PC-3 (cell line): ENCODE results near the gene AFAP1L2.

Source experiments
- EZH2 ChIP-seq: fragments of 300-600 bp; sonication (generic); IDR thresholded peaks from one replicate; pipeline ENCODE4 v1.6.1; 2017; ENCODE audit warnings: antibody characterized with exemption, mild to moderate bottlenecking, low read length; ENCODE audit not compliant: unreplicated experiment
- TF ChIP-seq, protein P1 (sequence below): fragments of 300-600 bp; sonication (generic); conservative IDR thresholded peaks from 2 replicates; pipeline ENCODE4 v1.5.1; 2017; ENCODE audit warnings: antibody characterized with exemption, low read depth, mild to moderate bottlenecking, low read length

DNA sequence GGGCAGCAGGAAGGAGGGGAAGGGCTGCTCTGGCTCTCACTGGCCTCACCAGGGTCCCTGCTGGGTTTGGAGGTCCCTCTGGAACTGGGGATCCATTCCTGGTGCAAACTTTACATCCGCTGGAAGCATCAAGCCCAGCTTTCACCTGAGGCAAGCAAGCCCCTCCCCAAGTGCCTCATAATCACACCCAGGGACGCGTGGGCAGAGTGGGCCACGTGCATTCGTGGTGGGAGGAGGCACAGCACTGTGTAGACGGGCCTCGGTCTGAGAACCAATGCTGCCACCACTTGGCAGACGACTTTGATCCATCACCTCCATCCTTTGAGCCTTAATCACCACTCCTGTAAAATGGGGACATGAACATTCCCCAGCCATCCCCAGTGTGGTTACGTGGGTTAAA lies 91.2 kb downstream of the AFAP1L2 start:
- TF ChIP-seq, protein P1, sequence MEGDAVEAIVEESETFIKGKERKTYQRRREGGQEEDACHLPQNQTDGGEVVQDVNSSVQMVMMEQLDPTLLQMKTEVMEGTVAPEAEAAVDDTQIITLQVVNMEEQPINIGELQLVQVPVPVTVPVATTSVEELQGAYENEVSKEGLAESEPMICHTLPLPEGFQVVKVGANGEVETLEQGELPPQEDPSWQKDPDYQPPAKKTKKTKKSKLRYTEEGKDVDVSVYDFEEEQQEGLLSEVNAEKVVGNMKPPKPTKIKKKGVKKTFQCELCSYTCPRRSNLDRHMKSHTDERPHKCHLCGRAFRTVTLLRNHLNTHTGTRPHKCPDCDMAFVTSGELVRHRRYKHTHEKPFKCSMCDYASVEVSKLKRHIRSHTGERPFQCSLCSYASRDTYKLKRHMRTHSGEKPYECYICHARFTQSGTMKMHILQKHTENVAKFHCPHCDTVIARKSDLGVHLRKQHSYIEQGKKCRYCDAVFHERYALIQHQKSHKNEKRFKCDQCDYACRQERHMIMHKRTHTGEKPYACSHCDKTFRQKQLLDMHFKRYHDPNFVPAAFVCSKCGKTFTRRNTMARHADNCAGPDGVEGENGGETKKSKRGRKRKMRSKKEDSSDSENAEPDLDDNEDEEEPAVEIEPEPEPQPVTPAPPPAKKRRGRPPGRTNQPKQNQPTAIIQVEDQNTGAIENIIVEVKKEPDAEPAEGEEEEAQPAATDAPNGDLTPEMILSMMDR = no peak
- no peak for TF ChIP-seq EZH2
